SU-DHL-6 (cell line): ENCODE results near the gene MUTYH.
A peak's percentile ranks its signal among the peaks of the same experiment; 100 is the strongest.

Source experiments
- EZH2phosphoT487 ChIP-seq: fragments of 200-600 bp; sonication (generic), shearing (Covaris generic); conservative IDR thresholded peaks from 2 replicates; pipeline ENCODE4 v1.6.1; 2018; ENCODE audit warnings: mild to moderate bottlenecking, antibody characterized with exemption, low read length, moderate library complexity, mixed read lengths
- TF ChIP-seq, protein P1 (sequence below): fragments of 200-600 bp; sonication (generic); IDR thresholded peaks from one replicate; pipeline ENCODE4 v1.5.1; 2017; ENCODE audit warnings: antibody characterized with exemption, mild to moderate bottlenecking, low read length, moderate library complexity; ENCODE audit not compliant: insufficient read depth, poor library complexity, severe bottlenecking

DNA sequence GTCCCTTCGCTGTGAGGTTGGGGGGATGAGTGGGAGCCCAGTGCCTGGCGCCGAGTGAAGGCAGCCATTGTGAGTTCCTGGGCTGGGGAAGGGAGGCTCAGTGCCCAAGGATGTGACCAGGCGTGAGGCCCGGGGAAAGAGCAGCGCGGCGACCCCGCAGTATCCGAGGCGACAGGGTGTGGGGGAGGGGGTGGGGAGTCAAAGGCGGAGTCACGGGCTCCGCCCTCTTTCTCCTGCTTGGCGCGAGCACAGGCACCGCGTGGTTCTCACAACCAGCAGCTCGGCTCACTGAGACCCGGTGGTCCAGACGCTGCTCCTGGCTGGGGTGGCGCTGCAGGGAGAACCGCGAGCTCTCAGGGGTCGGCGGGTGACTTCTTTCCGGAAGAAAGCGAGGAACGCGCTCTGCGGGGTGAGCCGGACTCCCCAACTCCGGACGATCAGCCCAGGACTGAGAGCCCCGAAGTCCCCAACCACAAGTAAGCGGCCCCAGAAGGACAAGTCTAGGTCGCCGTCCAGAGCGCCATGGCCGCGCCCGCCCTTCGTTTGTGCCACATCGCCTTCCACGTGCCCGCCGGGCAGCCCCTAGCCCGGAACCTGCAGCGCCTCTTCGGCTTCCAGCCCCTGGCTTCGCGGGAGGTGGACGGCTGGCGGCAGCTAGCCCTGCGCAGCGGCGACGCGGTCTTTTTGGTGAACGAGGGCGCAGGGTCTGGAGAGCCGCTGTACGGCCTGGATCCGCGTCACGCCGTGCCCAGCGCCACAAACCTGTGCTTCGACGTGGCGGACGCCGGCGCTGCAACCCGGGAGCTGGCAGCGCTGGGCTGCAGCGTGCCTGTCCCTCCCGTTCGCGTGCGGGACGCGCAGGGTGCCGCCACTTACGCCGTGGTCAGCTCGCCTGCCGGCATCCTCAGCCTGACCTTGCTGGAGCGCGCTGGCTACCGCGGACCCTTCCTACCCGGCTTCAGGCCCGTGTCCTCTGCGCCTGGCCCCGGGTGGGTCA is 13.3 kb downstream of the MUTYH start, which contains the start of gene HPDL:
- TF ChIP-seq, protein P1, sequence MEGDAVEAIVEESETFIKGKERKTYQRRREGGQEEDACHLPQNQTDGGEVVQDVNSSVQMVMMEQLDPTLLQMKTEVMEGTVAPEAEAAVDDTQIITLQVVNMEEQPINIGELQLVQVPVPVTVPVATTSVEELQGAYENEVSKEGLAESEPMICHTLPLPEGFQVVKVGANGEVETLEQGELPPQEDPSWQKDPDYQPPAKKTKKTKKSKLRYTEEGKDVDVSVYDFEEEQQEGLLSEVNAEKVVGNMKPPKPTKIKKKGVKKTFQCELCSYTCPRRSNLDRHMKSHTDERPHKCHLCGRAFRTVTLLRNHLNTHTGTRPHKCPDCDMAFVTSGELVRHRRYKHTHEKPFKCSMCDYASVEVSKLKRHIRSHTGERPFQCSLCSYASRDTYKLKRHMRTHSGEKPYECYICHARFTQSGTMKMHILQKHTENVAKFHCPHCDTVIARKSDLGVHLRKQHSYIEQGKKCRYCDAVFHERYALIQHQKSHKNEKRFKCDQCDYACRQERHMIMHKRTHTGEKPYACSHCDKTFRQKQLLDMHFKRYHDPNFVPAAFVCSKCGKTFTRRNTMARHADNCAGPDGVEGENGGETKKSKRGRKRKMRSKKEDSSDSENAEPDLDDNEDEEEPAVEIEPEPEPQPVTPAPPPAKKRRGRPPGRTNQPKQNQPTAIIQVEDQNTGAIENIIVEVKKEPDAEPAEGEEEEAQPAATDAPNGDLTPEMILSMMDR: peak; percentile 18
- TF ChIP-seq EZH2phosphoT487: no peak
